Measurements from ENCODE around the gene PROZ. TPM values are rescaled to one million over a fixed set of nuclear protein-coding genes. Genes with fewer than 3 reads are reported as not detected.

The PROZ gene
- total and polyA plus RNA-seq, 2 of the 13 experiments (the other 11 are each of a cell fraction or from before 2014, with no cell fraction given): 5.6 to 22.5 TPM

GRCh38 chr13:113151745-113152690, 6.4 kb upstream of the PROZ start (continued):
- TF ChIP-seq ARNT (IDR thresholded peaks at IDR 0.05) (no peak), TEAD3 (CRISPR knock-in tag; optimal IDR thresholded peaks at IDR 0.05; ENCODE audit: borderline replicate concordance) (no peak), CHCHD3 (CRISPR knock-in tag; IDR thresholded peaks at IDR 0.05) (no peak), GPN1 (CRISPR knock-in tag; IDR thresholded peaks at IDR 0.05; ENCODE audit: borderline replicate concordance) (no peak), ZNF558 (CRISPR knock-in tag; IDR thresholded peaks at IDR 0.05; ENCODE audit: borderline replicate concordance) (no peak), ZNF879 (CRISPR knock-in tag; IDR thresholded peaks at IDR 0.05) (no peak), ZFP41 (CRISPR knock-in tag; IDR thresholded peaks at IDR 0.05; ENCODE audit: borderline replicate concordance) (no peak), NR0B2 (CRISPR knock-in tag; IDR thresholded peaks at IDR 0.05) (peak; percentile 31; the same call in 1 of the 2 replicates), ATF2 (CRISPR knock-in tag; IDR thresholded peaks at IDR 0.05) (no peak), MYNN (CRISPR knock-in tag; IDR thresholded peaks at IDR 0.05; ENCODE audit: low read depth) (no peak), DNMT3B (CRISPR knock-in tag; conservative IDR thresholded peaks at IDR 0.05) (no peak), DZIP1 (CRISPR knock-in tag; IDR thresholded peaks at IDR 0.05) (no peak), MLXIP (CRISPR knock-in tag; IDR thresholded peaks at IDR 0.05; ENCODE audit: borderline replicate concordance) (no peak), HNF1A (IDR thresholded peaks at IDR 0.05; ENCODE audit: low read depth) (no peak), HNF1A (CRISPR knock-in tag; IDR thresholded peaks at IDR 0.05; ENCODE audit: borderline replicate concordance) (no peak), ZNF432 (CRISPR knock-in tag; IDR thresholded peaks at IDR 0.05; ENCODE audit: borderline replicate concordance) (no peak), FOXK2 (IDR thresholded peaks at IDR 0.05) (no peak)

Measured in HepG2 (cell line).